ENCODE results near the gene EMC9.

The EMC9 gene

GRCh38 chr14:24149302-24149969 is 8.0 kb upstream of the EMC9 start:
- DNase-seq (ENCODE audit: low read depth), result no peak
- TF ChIP-seq CTCF (IDR thresholded peaks at IDR 0.05; ENCODE audit: insufficient read depth, low read depth, low read length, missing control alignments), result no peak
- no peak overlapping the region for H3K4me3 ChIP-seq (ENCODE audit: low read length)

- no peak for DNase-seq (ENCODE audit: low read depth)
- peak overlapping the region; percentile 87 for H3K4me3 ChIP-seq (ENCODE audit: low read length)
- no peak for TF ChIP-seq CTCF (IDR thresholded peaks at IDR 0.05; ENCODE audit: insufficient read depth, low read depth, low read length, missing control alignments)
Observed at GRCh38 chr14:24147761-24148428, 6.5 kb upstream of the EMC9 start.

- peak; percentile 100 for DNase-seq (ENCODE audit: low read depth)
- no peak for TF ChIP-seq CTCF (IDR thresholded peaks at IDR 0.05; ENCODE audit: insufficient read depth, low read depth, low read length, missing control alignments)
- peak within 1 kb of the TSS; percentile 87 for H3K4me3 ChIP-seq (ENCODE audit: low read length)
Observed at GRCh38 chr14:24146978-24147760, 5.8 kb upstream of the EMC9 start, which contains the start of gene RNF31. RNF31 (plus strand) TSS chr14:24147498; CDS start chr14:24147699, 201 bp downstream.

GRCh38 chr14:24146453-24146977 is 5.1 kb upstream of the EMC9 start, which contains the start of gene PSME2:
PSME2 (minus strand) TSS chr14:24146610; CDS start chr14:24146581, 29 bp downstream.
- peak within 1 kb of the TSS; percentile 87 for H3K4me3 ChIP-seq (ENCODE audit: low read length)
- no peak for TF ChIP-seq CTCF (IDR thresholded peaks at IDR 0.05; ENCODE audit: insufficient read depth, low read depth, low read length, missing control alignments)
- DNase-seq (ENCODE audit: low read depth), result peak; percentile 97

- H3K4me3 ChIP-seq (ENCODE audit: low read length), result peak overlapping the region; percentile 87
- no peak for TF ChIP-seq CTCF (IDR thresholded peaks at IDR 0.05; ENCODE audit: insufficient read depth, low read depth, low read length, missing control alignments)
- no peak for DNase-seq (ENCODE audit: low read depth)
Observed at GRCh38 chr14:24145690-24146452, 4.5 kb upstream of the EMC9 start.

- no peak for DNase-seq (ENCODE audit: low read depth)
- TF ChIP-seq CTCF (IDR thresholded peaks at IDR 0.05; ENCODE audit: insufficient read depth, low read depth, low read length, missing control alignments), result no peak
- H3K4me3 ChIP-seq (ENCODE audit: low read length), result no peak overlapping the region
Observed at GRCh38 chr14:24145219-24145618, 3.8 kb upstream of the EMC9 start.
